VCaP (cell line): Measurements from ENCODE around the gene SLC13A3.

Experiments
- H3K27ac ChIP-seq: fragments of 450-650 bp; 2 replicates; pipeline ENCODE4 v1.5.1; 2017
- TF ChIP-seq, protein P1 (sequence below): fragments of 450-650 bp; conservative IDR thresholded peaks from 2 replicates; pipeline ENCODE4 v1.5.1; 2017; ENCODE audit warnings: mild to moderate bottlenecking, moderate library complexity

Gene SLC13A3

DNA sequence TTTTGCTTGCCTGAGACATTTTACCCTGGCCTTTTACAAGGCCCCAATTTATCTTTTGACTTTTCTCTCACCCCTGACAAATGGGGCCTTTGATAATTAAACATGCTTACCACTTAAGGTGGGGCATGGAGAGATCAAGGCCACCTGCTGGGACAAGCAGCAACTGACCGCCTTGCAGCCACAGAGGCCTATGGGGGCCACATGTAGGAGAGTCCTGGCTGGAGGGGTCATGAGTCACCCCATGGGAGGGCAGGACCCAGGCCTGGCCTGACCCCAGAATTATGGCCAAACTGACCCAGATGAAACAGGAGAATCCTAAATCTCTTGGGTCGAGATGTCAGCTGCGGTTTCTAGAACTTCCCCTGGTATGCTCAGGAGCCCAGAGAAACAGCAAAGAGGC, 92.3 kb downstream of the SLC13A3 start:
- TF ChIP-seq, protein P1, sequence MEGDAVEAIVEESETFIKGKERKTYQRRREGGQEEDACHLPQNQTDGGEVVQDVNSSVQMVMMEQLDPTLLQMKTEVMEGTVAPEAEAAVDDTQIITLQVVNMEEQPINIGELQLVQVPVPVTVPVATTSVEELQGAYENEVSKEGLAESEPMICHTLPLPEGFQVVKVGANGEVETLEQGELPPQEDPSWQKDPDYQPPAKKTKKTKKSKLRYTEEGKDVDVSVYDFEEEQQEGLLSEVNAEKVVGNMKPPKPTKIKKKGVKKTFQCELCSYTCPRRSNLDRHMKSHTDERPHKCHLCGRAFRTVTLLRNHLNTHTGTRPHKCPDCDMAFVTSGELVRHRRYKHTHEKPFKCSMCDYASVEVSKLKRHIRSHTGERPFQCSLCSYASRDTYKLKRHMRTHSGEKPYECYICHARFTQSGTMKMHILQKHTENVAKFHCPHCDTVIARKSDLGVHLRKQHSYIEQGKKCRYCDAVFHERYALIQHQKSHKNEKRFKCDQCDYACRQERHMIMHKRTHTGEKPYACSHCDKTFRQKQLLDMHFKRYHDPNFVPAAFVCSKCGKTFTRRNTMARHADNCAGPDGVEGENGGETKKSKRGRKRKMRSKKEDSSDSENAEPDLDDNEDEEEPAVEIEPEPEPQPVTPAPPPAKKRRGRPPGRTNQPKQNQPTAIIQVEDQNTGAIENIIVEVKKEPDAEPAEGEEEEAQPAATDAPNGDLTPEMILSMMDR = no peak
- no peak overlapping the region for H3K27ac ChIP-seq

DNA sequence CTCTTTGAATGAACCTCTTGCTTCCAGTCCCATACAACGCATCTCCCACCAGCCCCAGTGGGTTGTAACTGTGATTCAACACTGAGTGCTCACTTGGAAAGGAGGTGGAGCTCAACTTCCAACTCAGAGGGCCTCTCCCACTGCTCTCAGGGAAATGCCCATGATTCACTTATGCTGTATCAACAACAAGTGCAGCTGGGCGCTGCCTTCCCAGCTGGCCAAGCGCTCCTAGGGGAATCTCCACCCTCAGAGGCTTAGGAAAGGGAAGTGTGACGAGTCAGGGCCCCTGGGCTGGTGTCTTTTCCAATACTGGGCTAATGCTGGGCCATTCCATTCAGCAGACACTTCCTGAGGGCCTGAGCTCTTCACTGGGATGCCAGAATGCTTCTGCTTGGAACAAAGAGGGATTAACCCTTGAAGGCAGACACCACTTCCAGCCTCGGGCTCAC, 92.7 kb downstream of the SLC13A3 start:
- TF ChIP-seq, protein P1 = no peak
- no peak overlapping the region for H3K27ac ChIP-seq

- TF ChIP-seq, protein P1 = no peak
- peak overlapping the region; percentile 17 for H3K27ac ChIP-seq
Observed at GRCh38 chr20:46557231-46557956, 93.9 kb downstream of the SLC13A3 start.

- no peak overlapping the region for H3K27ac ChIP-seq
Observed at GRCh38 chr20:46555370-46555956, 95.8 kb downstream of the SLC13A3 start.

GRCh38 chr20:46554828-46555227, 96.4 kb downstream of the SLC13A3 start:
- TF ChIP-seq, protein P1 = no peak
- no peak overlapping the region for H3K27ac ChIP-seq

More at GRCh38 chr20:46555370-46555956, 95.8 kb downstream of the SLC13A3 start:
- TF ChIP-seq, protein P1 = no peak

DNA sequence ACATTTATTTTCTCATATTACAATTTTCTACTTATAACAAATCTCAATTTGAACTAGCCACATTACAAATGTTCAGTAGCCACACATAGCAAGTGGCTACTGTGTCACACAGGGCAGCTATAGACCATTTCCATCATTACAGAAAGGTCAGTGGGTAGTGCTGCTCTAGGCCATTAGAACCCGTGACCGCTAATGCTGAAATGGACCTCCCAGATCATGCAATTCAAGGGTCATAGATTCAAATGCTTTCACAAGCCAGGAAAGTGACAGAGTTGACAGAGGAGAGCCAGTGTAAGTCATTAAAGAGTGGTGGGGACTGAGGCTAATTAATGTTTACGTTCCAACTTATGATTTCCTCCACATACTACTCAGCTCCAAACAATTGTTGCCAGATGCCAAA, 97.3 kb downstream of the SLC13A3 start:
- TF ChIP-seq, protein P1 = no peak
- H3K27ac ChIP-seq = no peak overlapping the region

GRCh38 chr20:46552460-46553420, 98.5 kb downstream of the SLC13A3 start:
- H3K27ac ChIP-seq = no peak overlapping the region

More at GRCh38 chr20:46552460-46553420, 98.5 kb downstream of the SLC13A3 start:
- TF ChIP-seq, protein P1 = no peak
